ENCODE results near the gene ZNF207. TPM values are rescaled to one million over a fixed set of nuclear protein-coding genes. Genes with fewer than 3 reads are reported as not detected.

Gene ZNF207
- total and polyA plus RNA-seq, 9 of the 15 experiments (the other 6 are each of a cell fraction or from before 2014, with no cell fraction given): 123 to 370 (median 250) TPM

DNA sequence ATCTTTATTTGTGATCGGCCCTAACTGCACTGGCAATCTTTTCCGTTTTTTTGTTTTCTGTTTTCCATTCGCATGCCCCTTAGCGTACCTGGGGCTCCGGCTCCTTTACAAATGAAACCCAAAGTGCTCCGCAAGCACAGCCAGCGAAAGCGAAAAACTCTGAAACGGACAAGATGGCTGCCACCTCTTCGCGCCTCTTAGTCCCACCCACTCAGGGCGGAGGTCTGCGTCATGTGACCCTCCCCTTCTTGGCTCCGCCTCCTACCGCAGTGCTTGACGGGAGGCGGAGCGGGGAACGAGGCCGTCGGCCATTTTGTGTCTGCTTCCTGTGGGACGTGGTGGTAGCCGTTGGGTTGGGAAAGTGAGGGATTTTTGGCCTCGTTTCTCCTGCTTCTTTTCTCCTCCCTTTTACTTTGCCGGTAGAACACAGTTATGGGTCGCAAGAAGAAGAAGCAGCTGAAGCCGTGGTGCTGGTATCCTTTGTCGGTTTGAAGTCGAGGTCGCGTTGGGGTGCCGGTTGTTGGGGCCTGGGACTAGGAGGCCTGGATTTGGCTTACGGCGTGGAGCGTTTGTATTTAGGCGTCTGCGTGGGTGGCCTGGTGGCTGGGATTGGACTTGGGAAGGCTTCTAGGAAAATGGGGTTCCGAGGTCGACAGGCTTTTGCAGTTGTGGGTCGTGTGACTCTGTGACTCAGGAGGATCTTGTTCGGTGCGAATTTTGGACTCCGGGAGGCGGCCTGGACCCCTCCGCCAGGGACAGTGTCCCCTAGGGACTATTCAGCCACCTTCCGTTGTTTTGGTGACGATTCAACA is at the start of gene ZNF207 (continued):
- TF ChIP-seq NEUROD1 (IDR thresholded peaks at IDR 0.05; ENCODE audit: borderline replicate concordance, low read depth, low read length, partially characterized antibody): peak; percentile 45
- TF ChIP-seq, protein P1, sequence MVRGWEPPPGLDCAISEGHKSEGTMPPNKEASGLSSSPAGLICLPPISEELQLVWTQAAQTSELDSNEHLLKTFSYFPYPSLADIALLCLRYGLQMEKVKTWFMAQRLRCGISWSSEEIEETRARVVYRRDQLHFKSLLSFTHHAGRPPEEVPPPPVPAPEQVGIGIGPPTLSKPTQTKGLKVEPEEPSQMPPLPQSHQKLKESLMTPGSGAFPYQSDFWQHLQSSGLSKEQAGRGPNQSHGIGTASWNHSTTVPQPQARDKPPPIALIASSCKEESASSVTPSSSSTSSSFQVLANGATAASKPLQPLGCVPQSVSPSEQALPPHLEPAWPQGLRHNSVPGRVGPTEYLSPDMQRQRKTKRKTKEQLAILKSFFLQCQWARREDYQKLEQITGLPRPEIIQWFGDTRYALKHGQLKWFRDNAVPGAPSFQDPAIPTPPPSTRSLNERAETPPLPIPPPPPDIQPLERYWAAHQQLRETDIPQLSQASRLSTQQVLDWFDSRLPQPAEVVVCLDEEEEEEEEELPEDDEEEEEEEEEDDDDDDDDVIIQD (CRISPR knock-in tag; IDR thresholded peaks at IDR 0.05): 0 out of 2 replicates have a peak, but pooled peaks have one; percentile 50
- TF ChIP-seq FUS (optimal IDR thresholded peaks at IDR 0.05; ENCODE audit: low read depth, low read length): no peak
- no peak for TF ChIP-seq TCFL5 (CRISPR knock-in tag; conservative IDR thresholded peaks at IDR 0.05)
- peak; percentile 20; the same call in 1 of the 2 replicates for TF ChIP-seq DPF2 (IDR thresholded peaks at IDR 0.05)
- no peak for TF ChIP-seq ZBTB1 (CRISPR knock-in tag; IDR thresholded peaks at IDR 0.05; ENCODE audit: borderline replicate concordance, low read depth)
- TF ChIP-seq ZNF586 (CRISPR knock-in tag; conservative IDR thresholded peaks at IDR 0.05): 0 out of 2 replicates have a peak, but pooled peaks have one; percentile 34
- TF ChIP-seq HMG20A (CRISPR knock-in tag; conservative IDR thresholded peaks at IDR 0.05): no peak
- peak; percentile 51 for TF ChIP-seq SAP30 (IDR thresholded peaks at IDR 0.05; ENCODE audit: borderline replicate concordance, insufficient read depth, low read depth, low read length, poor library complexity, severe bottlenecking)
- no peak for TF ChIP-seq ELF2 (CRISPR knock-in tag; IDR thresholded peaks at IDR 0.05)
- TF ChIP-seq, protein P2, sequence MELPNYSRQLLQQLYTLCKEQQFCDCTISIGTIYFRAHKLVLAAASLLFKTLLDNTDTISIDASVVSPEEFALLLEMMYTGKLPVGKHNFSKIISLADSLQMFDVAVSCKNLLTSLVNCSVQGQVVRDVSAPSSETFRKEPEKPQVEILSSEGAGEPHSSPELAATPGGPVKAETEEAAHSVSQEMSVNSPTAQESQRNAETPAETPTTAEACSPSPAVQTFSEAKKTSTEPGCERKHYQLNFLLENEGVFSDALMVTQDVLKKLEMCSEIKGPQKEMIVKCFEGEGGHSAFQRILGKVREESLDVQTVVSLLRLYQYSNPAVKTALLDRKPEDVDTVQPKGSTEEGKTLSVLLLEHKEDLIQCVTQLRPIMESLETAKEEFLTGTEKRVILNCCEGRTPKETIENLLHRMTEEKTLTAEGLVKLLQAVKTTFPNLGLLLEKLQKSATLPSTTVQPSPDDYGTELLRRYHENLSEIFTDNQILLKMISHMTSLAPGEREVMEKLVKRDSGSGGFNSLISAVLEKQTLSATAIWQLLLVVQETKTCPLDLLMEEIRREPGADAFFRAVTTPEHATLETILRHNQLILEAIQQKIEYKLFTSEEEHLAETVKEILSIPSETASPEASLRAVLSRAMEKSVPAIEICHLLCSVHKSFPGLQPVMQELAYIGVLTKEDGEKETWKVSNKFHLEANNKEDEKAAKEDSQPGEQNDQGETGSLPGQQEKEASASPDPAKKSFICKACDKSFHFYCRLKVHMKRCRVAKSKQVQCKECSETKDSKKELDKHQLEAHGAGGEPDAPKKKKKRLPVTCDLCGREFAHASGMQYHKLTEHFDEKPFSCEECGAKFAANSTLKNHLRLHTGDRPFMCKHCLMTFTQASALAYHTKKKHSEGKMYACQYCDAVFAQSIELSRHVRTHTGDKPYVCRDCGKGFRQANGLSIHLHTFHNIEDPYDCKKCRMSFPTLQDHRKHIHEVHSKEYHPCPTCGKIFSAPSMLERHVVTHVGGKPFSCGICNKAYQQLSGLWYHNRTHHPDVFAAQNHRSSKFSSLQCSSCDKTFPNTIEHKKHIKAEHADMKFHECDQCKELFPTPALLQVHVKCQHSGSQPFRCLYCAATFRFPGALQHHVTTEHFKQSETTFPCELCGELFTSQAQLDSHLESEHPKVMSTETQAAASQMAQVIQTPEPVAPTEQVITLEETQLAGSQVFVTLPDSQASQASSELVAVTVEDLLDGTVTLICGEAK (IDR thresholded peaks at IDR 0.05): no peak
- TF ChIP-seq, protein P2 (CRISPR knock-in tag; IDR thresholded peaks at IDR 0.05): no peak
- TF ChIP-seq ZNF124 (CRISPR knock-in tag; IDR thresholded peaks at IDR 0.05): no peak
- no peak for TF ChIP-seq SIX5 (IDR thresholded peaks at IDR 0.05; ENCODE audit: borderline replicate concordance in 1 of 2, insufficient read depth in 1 of 2, low read depth in 1 of 2, low read length in 2 of 2)
- no peak for TF ChIP-seq CBFA2T3 (IDR thresholded peaks at IDR 0.05)
- 0 out of 2 replicates have a peak, but pooled peaks have one; percentile 47 for TF ChIP-seq ILF3 (IDR thresholded peaks at IDR 0.05; ENCODE audit: borderline replicate concordance)
- TF ChIP-seq ZSCAN29 (IDR thresholded peaks at IDR 0.05): peak; percentile 52; the same call in 1 of the 2 replicates
- peak; percentile 3 for TF ChIP-seq MEIS2 (IDR thresholded peaks at IDR 0.05; ENCODE audit: partially characterized antibody)
